Activated T-helper 17 cell treated with anti-CD3 and anti-CD28 coated beads, Interleukin-2, amount 50 U/mL, for 72 hours (primary cell): ENCODE data around the gene ANP32B. TPM values are rescaled to one million over a fixed set of nuclear protein-coding genes. Genes with fewer than 3 reads are reported as not detected.
A peak's percentile ranks its signal among the peaks of the same experiment; 100 is the strongest.
"Not testable (repeated sequence)": the region's sequence is repeated elsewhere in the genome, so short reads cannot be mapped to it uniquely, and the experiment has no call there.

ENCODE experiments used
- ATAC-seq: fragments of 150-1000 bp; cut with Tn5 transposase; replicated peaks from 2 replicates; pipeline ENCODE4 v1.10.0; 2021; ENCODE audit warnings: mild to moderate bottlenecking, moderate library complexity
- H3K27ac Mint-ChIP-seq: one replicate; pipeline ENCODE4 v1.8.0; 2022; ENCODE audit warnings: mixed read lengths
- H3K27me3 Mint-ChIP-seq: one replicate; pipeline ENCODE4 v1.8.0; 2022; ENCODE audit warnings: mixed read lengths
- H3K36me3 Mint-ChIP-seq: one replicate; pipeline ENCODE4 v1.8.0; 2022; ENCODE audit warnings: low read depth, mild to moderate bottlenecking, mixed read lengths
- H3K4me1 Mint-ChIP-seq: one replicate; pipeline ENCODE4 v1.8.0; 2022; ENCODE audit warnings: mixed read lengths
- H3K4me3 Mint-ChIP-seq: one replicate; pipeline ENCODE4 v1.8.0; 2022; ENCODE audit warnings: mild to moderate bottlenecking, mixed read lengths
- H3K9me3 Mint-ChIP-seq: one replicate; pipeline ENCODE4 v1.8.0; 2022; ENCODE audit warnings: mixed read lengths
- total RNA-seq, 2 donors: library from RNA; stranded (reverse); gene quantifications; one replicate each; pipeline ENCODE4 v1.2.3, GENCODE V29; 2022

ANP32B gene
- total RNA-seq, 2 donors from 2014 or later = 182 to 257 TPM

DNA sequence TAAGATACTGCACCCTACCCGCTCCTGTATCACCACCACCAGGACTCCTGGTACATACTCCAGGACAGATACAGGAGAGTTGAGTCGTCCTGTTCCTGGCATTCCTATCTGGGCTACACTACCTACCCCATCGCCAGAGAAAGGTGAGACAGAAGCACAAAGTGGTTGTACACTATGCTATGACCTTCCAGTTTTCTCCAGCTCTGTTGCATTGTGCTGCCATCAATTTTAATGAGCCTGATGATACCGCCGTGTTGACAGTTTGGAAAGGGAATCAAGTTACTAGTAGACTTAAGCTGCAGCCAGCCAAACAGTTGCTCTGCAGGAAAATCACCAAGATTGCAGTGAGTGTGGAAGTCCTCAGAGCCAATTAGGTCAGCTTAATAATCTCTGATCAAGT is 35.2 kb downstream of the ANP32B start:
- ATAC-seq = no peak
- Mint-ChIP-seq H3K9me3 (no peaks in the 10 kb centered on the region), H3K4me1 (peaks cover 4% of the 10 kb centered on the region), H3K4me3 (no peak overlapping the region), H3K27me3 (no peaks in the 10 kb centered on the region), H3K36me3 (peaks cover 77% of the 10 kb centered on the region), H3K27ac (no peak overlapping the region)

DNA sequence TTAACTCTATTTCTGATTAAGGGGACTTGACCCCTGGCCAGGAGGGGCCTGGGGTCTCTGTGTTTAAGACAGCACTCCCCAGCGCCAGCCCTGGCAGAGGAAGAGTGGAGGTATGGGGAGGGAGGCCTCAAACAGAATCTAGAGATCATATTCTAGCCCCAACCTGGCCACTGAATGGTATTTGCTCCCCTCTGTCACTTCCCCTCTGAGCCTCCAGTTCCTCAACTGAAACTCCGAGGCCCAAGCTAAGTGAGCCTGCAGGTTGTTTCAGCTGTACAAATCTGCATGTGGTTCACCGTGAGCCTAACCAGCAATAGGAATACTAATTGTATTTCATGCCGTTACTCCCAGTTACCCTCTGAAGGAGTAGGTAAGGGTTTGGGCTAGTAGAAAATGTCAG is 36.0 kb downstream of the ANP32B start:
- H3K9me3 Mint-ChIP-seq = no peaks in the 10 kb centered on the region
- ATAC-seq = no peak
- peaks cover 4% of the 10 kb centered on the region for H3K4me1 Mint-ChIP-seq
- no peaks in the 10 kb centered on the region for H3K27me3 Mint-ChIP-seq
- H3K36me3 Mint-ChIP-seq = peaks cover 70% of the 10 kb centered on the region
- H3K4me3 Mint-ChIP-seq = no peak overlapping the region
- H3K27ac Mint-ChIP-seq = no peak overlapping the region

DNA sequence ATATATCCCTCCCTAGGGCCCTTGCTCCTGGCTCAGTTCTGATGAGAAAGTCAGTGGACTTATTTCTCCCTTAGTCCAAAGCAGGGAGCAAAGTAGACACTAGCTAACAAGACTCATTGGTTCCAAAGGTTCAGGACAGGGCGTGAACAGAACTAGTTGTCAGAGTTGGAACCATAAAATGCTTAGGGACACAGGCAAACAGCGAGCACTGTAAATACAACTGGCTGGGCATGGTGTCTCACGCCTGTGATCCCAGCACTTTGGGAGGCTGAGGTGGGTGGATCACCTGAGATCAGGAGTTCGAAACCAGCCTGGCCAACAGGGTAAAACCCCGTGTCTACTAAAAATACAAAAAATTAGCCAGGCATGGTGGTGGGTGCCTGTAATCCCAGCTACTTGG is 36.7 kb downstream of the ANP32B start:
- H3K27me3 Mint-ChIP-seq, ATAC-seq, H3K9me3 Mint-ChIP-seq, H3K4me1 Mint-ChIP-seq, H3K27ac Mint-ChIP-seq, H3K4me3 Mint-ChIP-seq: not testable (repeated sequence)
- peaks cover 62% of the 10 kb centered on the region for H3K36me3 Mint-ChIP-seq

DNA sequence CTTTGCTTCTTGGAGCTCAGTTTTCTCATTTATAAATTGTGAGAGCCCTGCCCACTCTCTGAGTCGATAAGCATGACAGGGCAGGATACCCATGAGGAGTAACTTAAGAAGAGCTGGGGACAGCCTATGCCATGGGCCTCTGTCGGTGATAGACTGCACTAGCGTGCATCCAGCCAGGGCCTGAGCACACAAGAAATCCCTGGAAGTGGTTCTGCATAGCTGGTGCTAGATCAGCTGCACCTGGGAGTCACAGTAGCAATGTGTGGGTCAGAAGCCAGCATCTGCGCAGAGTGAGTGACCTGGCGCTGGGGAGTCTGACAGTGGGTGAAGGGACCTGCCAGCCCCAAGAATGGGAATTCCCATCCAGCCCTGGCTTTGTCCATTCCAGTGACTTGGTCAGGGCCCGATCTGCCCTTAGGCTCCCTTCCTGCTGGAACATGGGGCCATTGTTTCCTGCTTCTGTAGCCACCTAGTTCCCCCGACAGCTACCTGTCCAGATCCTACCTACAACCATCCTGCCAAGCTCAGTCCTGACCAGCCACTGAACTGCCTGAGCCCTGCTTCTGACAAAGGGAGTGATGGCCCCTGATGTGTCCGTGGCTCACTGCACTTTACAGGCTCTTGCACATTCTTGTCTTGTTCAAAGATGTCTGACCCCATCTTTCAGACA is 37.5 kb downstream of the ANP32B start:
- H3K27ac Mint-ChIP-seq = peak overlapping the region; percentile 53
- no peaks in the 10 kb centered on the region for H3K27me3 Mint-ChIP-seq
- H3K4me1 Mint-ChIP-seq = peaks cover 4% of the 10 kb centered on the region
- peaks cover 55% of the 10 kb centered on the region for H3K36me3 Mint-ChIP-seq
- H3K9me3 Mint-ChIP-seq = no peaks in the 10 kb centered on the region
- ATAC-seq = no peak
- H3K4me3 Mint-ChIP-seq = no peak overlapping the region

DNA sequence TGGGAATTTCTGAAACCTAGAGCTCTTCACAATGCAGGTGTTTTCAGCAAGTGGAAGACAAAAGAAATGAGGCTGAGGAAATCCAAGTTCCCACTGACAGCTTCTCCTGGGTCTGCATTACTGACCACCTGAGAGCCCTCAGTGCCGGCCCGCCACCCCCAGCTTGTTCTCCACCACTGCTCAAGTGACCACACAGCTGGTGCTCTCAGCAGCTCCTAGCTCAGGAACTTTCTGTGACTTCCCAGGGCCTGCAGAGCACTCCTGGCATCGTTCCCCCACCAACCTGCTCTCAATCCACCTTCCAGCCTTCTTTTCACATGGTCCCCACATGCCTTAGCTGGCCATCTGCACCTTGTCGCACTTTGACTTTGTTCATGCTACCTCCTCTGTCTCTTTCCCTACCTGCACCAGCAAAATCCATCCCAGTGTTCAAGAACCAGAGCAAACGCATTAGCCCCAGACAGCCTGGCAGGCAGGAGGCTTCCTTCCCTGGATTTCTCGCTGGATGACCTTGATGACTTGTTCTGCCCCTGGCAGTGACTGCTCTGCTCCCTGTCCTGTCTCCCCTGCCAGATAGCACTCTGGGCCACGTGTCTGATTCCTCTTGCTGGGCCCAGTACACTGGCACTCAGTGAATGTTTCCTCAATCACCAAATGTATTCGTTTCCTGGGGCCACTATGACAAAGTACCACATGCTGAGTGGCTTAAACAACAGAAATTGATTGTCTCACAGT is 38.3 kb downstream of the ANP32B start:
- Mint-ChIP-seq H3K4me1 (peaks cover 4% of the 10 kb centered on the region), H3K27ac (peak overlapping the region; percentile 50), H3K4me3 (no peak overlapping the region), H3K36me3 (peaks cover 54% of the 10 kb centered on the region), H3K9me3 (no peaks in the 10 kb centered on the region), H3K27me3 (no peaks in the 10 kb centered on the region)
- ATAC-seq = no peak

DNA sequence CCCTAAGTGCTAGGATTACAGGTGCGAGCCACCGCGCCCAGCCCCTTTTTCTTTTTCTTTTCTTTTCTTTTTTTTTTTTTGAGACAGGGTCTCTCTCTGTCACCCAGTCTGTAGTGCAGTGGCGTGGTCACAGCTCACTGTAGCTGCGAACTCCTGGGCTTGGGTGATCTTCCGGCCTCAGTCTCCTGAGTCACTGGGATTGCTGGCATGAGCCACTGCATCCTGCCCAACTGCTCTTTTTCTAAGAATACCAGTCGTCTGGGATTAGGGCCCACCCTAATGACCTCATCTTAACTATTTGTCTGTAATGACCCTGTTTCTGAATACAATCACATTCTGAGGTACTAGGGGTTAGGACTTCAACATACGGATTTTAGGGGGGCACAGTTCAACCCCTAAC is 39.3 kb downstream of the ANP32B start:
- no peak for ATAC-seq
- no peaks in the 10 kb centered on the region for H3K9me3 Mint-ChIP-seq
- no peak overlapping the region for H3K4me3 Mint-ChIP-seq
- H3K27me3 Mint-ChIP-seq = no peaks in the 10 kb centered on the region
- peaks cover 4% of the 10 kb centered on the region for H3K4me1 Mint-ChIP-seq
- peaks cover 45% of the 10 kb centered on the region for H3K36me3 Mint-ChIP-seq
- no peak overlapping the region for H3K27ac Mint-ChIP-seq

DNA sequence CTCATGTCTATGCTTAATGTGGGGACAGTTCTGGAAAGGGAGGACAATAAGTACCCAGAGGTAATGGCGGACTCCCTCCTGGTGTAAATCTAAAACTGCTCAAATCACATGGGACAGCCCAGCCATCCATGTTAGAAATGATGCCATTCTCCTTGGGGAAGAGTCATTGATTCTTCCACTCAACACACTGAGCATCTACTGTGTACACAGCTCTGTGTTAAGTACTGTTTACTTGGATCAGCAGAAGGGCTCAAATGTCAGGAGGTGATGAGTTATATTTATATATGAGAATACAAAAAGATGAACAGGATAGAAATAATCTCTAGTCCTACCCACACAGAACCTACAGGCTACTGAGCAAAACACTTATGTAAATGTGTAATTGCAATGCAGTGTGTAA is 41.6 kb downstream of the ANP32B start:
- no peak overlapping the region for H3K27ac Mint-ChIP-seq
- peaks cover 4% of the 10 kb centered on the region for H3K4me1 Mint-ChIP-seq
- H3K36me3 Mint-ChIP-seq = peaks cover 23% of the 10 kb centered on the region
- H3K27me3 Mint-ChIP-seq = no peaks in the 10 kb centered on the region
- no peak overlapping the region for H3K4me3 Mint-ChIP-seq
- no peak for ATAC-seq
- no peaks in the 10 kb centered on the region for H3K9me3 Mint-ChIP-seq

DNA sequence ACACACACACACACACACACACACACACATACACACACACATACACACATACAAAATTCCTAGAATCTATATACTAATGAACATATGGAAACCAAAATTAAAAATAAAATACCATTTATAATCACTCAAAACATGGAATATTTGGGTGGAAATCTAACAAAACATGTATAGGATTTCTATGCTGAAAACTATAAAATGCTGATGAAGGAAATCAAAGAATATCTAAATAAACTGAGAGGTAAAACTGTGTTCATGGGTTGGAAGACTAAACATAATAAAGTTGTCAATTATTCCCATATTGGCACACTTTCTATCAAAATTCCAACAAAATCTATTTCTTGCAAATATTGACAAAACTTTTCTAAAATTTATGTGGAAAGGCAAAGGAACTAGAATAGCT is 48.0 kb downstream of the ANP32B start:
- no peak overlapping the region for H3K27ac Mint-ChIP-seq
- H3K9me3 Mint-ChIP-seq = no peaks in the 10 kb centered on the region
- no peak overlapping the region for H3K4me3 Mint-ChIP-seq
- peaks cover 5% of the 10 kb centered on the region for H3K4me1 Mint-ChIP-seq
- no peaks in the 10 kb centered on the region for H3K27me3 Mint-ChIP-seq
- no peak for ATAC-seq
- peaks cover 4% of the 10 kb centered on the region for H3K36me3 Mint-ChIP-seq

DNA sequence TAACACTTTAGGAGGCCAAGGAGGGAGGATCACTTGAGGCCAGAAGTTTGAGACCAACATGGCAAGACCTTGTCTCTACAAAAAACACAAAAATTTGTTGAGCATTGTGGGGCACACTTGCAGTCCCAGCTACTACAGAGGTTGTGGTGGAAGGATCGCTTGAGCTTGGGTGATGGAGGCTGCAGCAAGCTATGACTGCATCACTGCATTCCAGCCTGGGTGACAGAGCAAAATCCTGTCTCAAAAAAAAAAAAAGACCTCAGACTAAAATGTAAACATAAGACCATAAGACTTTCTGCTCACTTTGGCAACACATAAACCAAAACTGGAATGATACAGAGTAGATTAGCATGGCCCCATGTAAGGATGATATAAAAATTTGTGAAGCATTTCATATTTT is 48.8 kb downstream of the ANP32B start:
- Mint-ChIP-seq H3K9me3 (no peaks in the 10 kb centered on the region), H3K27ac (no peak overlapping the region), H3K27me3 (no peaks in the 10 kb centered on the region), H3K36me3 (no peaks in the 10 kb centered on the region), H3K4me3 (no peak overlapping the region), H3K4me1 (peaks cover 5% of the 10 kb centered on the region)
- no peak for ATAC-seq

DNA sequence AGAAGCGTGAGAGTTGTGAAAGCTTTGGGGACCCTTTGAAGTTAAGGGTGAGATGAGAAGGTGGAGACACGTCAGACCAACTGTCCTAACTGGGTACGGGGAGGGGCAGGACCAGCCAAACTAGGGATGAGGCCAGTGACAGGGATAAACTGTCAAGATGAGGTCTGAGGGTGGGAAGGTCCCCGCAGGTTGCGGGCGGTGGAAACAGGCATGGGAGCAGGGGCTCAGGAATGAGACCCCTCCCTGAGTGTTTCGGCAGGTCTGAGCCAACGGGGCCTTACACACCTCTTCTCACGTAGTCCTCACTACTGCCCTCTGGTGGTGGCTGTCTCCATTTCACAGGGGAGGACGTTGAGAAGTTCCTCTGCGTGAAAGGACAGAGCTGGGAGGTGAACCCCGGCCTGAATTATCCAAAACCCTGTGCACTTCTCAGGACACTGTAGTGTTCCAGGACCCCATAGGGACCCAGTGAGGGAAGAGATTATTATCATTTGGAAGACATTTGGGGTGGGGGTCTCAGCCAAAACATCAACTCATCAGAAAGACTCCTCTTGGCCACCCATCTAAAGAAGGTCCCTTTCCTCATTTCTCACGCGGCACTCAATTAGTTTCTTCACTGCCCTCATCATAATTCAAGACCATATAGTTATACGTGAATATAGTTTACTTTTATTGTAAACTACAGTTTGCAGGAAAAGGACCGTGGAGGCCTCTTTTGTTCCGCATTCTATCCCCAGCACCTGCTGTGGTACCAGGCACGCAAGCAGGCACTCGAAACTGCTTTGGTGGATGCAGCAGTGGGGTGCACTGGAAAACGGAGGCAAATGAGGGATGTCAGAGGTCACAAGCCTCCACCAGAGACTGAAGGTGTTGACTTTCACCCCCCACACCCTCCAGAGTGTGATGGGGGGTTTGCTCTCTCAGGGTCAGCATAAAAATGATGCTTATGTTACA is 51.7 kb downstream of the ANP32B start:
- peaks cover 3% of the 10 kb centered on the region for H3K27me3 Mint-ChIP-seq
- peak overlapping the region; percentile 28 for H3K4me3 Mint-ChIP-seq
- peak overlapping the region; percentile 10 for H3K27ac Mint-ChIP-seq
- peak; percentile 99 for ATAC-seq
- H3K4me1 Mint-ChIP-seq = peaks cover 5% of the 10 kb centered on the region
- no peaks in the 10 kb centered on the region for H3K36me3 Mint-ChIP-seq
- H3K9me3 Mint-ChIP-seq = no peaks in the 10 kb centered on the region

DNA sequence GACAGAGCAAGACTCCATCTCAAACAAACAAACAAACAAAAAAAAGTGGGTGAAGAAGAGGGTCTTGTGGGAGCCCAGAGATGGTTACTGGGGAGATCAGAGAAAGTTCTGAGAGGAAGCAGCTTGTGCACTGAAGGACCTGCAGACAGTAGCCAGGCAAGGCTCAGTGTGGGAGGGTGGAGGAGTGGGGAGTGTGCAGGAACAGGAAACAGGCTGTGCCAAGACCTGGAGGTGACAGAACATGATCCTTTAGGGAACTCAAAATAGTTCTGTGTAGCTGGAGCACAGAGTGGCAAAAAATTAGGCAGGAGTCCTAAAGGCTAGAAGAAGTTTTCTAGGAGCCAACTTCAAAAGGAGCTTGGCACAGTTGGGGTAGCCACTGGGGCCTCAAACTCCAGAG is 54.2 kb downstream of the ANP32B start:
- no peaks in the 10 kb centered on the region for H3K36me3 Mint-ChIP-seq
- peaks cover 5% of the 10 kb centered on the region for H3K4me1 Mint-ChIP-seq
- H3K27ac Mint-ChIP-seq = no peak overlapping the region
- peaks cover 8% of the 10 kb centered on the region for H3K27me3 Mint-ChIP-seq
- ATAC-seq = no peak
- no peaks in the 10 kb centered on the region for H3K9me3 Mint-ChIP-seq
- no peak overlapping the region for H3K4me3 Mint-ChIP-seq

DNA sequence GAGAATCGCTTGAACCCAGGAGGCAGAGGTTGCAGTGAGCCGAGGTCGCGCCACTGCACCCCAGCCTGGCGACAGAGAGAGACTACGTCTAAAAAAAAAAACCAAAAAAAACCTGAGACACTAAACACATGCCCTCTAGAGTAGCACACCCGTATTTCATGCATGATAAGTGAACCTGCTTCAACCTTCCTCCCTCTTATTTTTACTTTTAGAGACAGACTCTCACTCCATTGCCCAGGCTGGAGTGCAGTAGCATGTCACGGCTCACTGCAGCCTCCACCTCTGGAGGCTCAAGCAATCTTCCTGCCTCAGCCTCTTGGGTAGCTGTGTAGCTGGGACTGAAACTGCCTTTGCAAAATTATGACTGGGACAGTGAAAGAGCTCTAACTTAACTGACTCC is 55.8 kb downstream of the ANP32B start:
- ATAC-seq = no peak
- peaks cover 5% of the 10 kb centered on the region for H3K4me1 Mint-ChIP-seq
- H3K27me3 Mint-ChIP-seq = peaks cover 8% of the 10 kb centered on the region
- H3K36me3 Mint-ChIP-seq = no peaks in the 10 kb centered on the region
- H3K4me3 Mint-ChIP-seq = no peak overlapping the region
- no peaks in the 10 kb centered on the region for H3K9me3 Mint-ChIP-seq
- H3K27ac Mint-ChIP-seq = no peak overlapping the region

DNA sequence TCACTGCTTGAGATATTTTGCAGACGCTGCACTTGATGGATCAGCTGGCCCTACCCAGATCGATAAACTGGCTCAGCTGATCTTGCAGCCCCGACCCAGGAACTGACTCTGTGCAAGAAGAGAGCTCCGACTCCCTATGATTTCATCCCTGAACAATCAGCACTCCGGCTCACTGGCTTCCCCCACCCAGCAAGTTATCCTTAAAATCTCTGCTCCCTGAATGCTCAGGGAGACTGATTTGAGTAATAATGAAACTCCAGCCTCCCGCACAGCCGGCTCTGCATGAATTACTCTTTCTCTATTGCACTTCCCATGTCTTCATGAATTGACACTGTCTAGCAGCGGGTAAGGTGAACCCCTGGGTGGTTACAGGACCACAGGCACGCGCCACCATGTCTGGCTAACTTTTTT is 56.5 kb downstream of the ANP32B start:
- Mint-ChIP-seq H3K27me3 (peaks cover 8% of the 10 kb centered on the region), H3K36me3 (no peaks in the 10 kb centered on the region), H3K9me3 (no peaks in the 10 kb centered on the region), H3K27ac (no peak overlapping the region), H3K4me1 (peaks cover 5% of the 10 kb centered on the region), H3K4me3 (no peak overlapping the region)
- ATAC-seq = no peak

DNA sequence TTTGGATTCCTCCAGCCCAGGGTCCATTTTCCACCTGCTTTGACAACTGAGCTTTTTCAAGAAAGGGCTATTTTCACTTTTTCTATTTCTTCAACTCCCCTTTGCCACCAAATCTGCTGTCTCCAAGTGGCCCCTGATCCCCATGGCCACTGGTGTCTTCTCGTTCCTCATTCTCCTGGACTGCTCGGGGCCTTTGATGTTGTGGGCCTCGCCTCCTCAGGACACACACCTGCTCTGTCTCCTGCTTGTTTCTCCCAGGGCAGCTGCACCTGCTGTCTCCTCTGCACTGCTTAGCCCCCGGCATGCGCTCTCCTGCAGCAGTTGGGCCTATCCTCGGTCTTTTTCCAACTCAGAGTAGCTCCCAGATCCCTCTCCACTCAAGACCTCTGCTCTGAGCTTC is 57.1 kb downstream of the ANP32B start:
- Mint-ChIP-seq H3K4me1 (peaks cover 2% of the 10 kb centered on the region), H3K4me3 (no peak overlapping the region), H3K36me3 (no peaks in the 10 kb centered on the region), H3K9me3 (no peaks in the 10 kb centered on the region), H3K27ac (no peak overlapping the region), H3K27me3 (peaks cover 8% of the 10 kb centered on the region)
- ATAC-seq = no peak
